GM19351 (cell line): ENCODE data around the gene GMPR2.

Experiments
- ATAC-seq: cut with Tn5 transposase; IDR thresholded peaks from one replicate; pipeline ENCODE4 v1.9.1; 2021; ENCODE audit warnings: mild to moderate bottlenecking, moderate library complexity; ENCODE audit not compliant: unreplicated experiment

GMPR2 gene

DNA sequence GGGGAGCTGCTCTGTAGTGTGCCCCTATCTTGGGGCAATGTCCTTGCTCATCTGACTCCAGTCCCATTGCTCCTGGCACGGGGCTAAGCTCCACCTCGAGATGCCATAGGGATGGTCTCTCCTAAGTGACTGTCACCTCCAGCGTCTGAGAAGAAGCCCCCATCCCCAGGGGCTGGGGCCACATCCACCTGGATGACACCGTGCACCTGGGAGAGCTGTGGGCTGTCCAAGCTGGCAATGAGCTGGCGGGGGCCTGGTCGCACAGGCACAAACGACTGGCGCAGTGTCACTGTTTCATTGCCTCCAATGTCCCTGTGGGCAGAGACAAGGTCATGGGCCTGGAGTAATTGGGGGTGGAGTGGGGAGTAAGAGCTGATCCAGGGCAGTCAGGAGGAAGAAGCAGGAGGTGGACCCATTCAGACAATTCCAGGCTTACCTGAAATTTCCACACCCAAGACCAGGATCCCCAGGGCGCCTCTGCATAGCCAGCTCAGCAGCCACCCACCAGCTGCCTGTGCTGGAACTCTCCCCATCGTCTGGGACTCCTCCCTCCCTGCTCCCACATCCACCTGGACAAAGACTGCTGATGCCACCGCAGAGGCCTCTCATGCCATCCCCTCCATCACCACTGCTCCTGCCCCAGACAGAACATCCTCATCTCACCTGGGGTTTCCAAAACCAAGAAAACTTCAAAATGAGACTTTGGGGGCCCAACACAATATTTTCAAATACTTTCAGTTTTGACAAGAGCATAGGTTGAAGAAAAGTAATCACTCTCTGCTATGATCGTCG is 16.7 kb downstream of the GMPR2 start:
- no peak for ATAC-seq

DNA sequence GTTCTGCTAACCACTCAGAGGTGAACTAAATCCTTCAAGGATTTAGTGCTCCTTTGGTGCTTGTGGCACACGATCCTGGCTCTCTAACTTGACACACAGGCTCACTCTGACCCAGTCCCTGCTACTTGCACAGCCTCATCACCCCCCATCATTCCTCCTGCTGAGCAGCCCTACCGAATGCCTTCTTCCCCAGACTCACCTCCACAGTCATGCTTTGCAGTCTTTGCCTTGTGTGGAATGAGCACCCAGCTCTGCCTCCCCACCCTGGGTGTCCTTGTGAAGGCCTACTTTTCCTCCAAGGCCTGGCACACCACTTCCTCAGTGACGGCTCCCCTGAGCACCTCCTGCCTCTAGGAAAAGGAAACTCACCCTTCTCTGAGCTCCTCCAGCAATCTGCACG is 17.6 kb downstream of the GMPR2 start:
- no peak for ATAC-seq

DNA sequence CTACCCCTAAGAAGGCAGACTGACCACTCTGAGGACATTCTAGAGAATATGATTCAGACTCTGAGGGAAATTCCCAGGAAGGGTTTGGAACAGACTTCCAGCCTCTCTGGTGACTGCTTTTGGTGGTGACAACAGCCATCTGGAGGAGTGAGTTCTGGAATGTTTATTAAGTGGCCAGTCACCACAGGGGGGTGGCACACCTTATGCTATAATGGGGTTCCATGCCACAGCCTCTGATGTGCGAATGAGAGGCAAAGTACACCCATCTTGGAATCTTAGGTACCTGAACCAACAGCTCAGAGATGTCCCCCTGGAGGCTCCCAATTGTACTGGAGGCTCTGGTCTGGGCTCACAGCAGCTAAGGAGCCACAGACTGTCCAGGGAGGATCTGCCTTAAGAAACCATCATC is 19.2 kb downstream of the GMPR2 start:
- no peak for ATAC-seq

DNA sequence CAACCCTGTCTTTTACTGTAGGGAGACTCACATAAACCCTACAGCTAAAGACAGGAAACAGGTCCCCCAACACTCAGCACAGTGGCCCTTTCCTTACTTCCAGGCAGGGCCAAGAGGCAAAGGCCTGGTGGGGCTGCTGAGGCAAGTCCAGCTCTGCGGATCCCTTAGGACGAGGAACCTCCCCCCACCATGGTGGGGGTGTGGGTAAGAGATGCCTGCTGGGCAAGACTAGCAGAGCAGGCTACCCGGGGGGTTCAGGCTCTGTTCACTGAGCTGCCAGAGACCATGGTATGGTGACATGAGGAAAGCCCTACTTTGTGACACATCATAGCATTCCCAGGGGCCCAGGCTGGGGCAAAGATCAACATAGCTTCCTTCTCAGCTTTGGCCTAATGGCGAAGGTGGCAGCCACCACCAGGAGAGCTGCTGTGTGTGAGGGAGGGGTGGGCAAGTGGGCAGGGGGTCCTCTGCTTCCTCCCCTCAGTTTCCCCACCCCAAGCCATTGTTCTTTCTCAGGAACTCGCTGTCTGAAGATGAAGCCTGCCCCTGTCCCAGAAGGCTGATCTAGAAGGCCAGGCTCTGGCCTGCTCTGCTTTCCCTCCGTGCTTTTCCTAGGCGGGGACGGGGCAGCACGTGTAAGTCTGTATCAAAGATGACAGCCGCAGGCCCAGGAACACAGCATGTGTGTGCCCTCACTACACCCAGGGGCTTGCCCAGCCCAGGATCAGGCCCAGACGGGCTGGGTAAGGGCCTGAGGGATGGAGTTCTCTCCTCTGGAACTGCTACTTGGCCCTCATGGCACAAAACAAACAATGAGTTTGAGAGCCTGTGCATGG is 19.8 kb downstream of the GMPR2 start:
- no peak for ATAC-seq

DNA sequence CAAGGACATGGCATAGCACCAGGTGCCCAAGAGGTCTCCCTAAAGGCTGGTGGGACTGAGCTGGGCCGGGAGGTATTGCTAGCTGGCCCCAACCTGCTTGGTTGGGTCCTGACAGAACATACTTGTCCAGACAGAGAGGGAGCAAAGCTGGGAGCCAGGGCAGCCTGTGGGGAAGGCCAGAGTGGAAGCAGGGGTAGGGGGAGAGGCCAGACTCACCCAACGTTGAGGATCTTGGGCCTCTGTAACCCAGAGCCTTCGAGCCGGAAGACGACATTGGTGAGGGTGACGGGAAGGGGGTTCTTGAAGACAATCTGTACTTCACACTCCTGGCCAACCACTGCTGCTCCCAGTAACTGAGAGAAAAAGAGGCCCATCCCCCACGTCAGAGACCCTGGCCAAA is 21.2 kb downstream of the GMPR2 start:
- ATAC-seq = no peak

DNA sequence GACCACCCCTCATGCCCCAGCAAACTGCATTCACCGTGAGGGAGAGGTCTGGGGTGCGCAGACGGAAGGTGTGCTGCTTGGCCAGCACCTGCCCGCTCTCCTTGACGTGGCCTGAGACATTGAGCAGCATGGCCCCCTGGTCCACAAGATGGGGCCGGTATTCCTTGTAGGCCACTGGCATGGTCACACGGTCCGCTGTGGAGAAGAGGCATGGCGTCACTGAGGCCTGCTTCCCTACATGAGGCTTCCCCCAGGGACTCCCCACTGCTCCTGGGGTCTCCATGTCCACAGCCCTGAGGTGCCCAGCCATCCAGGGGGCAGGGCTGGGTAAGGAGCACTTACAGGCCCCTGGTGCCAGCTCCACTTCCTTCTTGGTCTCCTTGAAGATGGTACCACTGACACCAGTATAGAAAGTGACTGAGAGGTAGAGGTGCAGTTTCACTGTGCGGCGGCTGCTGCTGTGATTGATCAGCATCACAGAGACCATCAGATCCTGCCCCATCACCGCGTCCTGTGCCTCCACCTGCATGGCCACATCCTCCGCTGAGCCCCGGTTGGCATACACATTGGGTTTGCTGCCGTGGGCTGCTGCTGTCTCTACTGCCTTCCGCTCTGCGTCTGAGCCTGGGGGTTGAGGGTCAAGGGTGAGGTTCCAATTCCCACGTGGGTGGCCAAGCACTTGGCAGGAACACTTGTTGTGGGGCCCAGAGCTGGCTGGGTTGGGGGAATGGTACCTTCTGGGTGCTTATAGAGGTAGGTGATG is 22.1 kb downstream of the GMPR2 start:
- ATAC-seq = no peak

DNA sequence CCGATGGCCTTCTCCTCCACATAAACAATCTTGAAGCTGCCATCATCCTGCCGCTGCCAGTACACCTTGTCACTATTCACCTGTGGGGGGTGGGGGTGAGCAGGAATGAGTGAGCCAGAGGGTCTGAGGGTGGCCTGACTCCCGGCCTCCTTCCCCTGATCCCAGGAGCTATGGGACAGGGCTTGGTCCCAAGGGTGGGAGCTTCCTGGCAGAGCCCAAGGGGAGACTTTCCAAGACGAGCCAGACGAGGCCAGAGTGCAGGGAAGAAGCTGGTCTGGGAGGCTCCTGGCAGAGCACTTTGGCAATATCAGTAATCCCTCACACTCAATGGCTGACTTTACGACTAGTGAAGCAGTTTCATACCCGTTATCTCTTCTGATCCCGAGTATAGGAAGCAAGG is 22.7 kb downstream of the GMPR2 start:
- no peak for ATAC-seq

DNA sequence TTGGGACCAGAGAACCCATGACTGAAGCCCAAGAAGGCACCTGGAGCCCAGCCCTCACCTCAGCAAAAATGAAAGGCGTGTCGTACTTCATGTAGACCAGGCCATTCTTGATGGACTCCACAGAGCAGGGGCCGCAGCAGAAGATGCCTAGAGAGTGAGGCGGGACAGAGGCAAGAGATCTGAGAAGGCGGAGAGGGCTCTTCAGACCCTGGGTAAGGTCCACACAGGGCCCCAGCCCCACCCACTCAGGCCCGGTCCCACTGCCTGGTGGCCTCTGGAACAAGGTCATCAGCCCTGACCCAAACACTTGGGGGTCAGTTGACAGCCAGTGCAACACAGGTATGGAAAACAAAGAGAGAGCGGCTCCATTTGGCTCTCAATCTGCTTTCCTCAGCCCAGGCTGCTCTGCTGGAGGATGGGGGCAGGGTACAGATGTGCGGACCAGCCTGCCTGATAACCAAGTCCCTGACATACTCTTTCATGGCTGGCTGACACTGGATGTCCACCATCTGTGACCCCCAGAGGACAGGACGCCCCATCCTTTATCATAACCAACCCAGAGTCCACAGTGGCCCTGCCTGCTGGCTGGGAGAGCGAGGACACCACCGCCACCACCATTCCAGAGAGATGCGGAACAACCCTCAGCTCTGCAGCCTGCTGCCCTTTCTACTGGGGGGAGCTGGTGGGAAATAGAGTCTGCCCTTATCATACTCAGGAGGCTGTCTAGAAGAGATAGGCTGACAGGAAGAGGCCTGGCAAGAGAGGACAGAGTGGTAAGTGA is 23.4 kb downstream of the GMPR2 start:
- ATAC-seq = no peak

DNA sequence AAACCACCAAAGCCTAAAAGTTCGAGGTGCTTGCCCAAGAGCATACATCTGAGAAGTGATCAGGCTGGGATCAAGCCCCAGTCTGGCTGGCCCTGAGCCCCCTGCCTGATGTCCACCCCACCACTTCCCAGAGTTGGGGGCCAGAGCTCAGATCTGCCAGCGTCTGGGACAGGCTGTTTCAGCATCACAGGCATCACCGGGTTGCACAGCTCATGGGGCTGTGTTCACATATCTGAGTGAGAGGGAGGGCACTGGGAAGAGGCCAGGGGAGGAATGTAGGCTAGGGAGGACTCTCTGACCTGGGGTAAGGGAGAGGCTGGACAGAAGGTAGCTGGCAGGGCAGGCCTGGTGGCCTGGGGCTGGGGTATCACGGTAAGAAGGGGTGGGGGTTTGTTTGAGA is 24.2 kb downstream of the GMPR2 start:
- no peak for ATAC-seq

DNA sequence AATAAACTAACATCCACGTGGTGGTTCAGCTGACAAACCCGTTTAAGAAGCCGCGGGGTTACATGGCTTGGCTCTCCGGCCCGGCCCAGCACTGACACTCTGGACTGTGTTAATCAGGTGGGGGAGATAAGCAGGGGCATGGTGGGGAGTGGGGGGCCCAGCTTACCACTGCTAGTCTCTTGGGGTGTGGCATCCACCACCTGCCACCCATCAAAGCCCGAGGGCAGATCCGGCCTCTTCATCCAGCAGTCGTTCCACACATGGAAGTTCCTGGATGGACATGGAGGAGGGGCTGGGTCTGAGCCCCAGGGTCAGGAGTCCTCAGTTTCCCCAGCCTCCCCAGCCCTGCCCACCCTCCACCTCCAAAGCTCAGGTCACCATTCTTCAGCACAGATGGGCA is 25.4 kb downstream of the GMPR2 start:
- no peak for ATAC-seq

DNA sequence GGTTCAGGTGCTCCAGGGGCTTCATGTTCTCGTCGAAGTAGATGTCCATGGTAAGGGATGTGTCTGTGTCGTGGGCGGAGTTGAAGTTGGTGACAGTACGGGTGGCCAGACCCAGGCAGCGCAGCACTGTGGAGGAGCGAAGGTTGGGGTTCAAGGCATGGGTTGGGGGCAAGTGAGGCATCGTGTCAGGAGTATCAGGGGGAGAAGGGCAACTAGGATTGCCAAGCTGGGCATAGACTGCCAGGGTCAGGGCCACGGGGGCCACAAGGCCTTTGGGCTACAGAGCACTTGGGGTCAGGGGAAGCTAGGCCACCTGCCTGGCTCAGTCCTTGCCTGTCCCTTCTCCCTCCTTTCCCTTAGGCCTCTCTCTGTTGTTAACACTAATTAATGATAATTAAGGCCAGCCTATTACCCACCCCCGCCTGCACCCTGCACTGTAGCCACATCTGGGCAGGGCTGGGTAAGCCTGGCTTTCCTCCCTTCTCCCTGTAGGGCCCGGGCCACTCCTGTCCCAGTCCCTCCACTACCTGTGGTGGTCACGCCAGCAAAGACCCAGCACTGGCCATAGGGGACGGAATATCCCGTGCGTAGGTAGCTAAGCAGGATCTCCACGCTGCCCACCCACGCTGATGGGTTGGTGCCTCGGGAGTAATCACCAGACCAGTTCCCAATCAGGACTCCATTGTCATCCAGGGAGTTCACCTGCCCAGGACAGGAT is 26.0 kb downstream of the GMPR2 start:
- ATAC-seq = no peak

DNA sequence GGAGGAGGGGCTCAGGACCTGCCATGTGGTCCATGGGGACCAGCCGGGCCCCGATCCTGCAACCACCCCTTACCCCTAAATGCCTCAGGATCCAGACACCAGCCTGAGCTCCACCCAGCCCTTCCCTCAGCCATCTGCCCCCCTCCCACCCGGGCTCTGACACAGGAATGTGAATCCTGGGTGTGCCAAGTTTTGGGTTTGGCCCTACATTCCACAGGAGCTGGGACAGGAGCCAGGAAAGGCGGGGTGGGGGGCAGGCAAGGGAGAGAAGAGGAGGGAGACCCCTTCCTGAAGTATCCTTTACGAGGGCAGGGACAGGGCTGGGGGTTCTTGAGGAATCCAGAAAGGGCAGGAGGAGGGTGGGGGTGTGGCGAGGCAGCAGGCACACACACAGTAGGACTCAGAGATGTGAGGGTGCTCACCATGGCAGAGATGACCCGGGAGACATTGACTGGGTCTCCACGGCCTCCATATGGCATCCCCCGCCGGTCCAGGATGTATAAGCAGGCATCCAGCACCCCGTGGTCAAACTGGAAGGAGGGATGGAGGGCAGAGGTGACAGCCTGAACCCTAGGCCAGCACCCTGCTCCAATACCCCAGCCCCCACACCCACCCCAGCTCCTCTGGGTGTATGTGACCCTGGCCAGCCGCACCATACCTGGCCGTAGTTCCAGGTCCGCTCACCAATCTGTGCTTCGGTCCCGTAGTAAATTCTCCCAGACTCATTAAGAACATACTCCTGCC is 26.7 kb downstream of the GMPR2 start:
- no peak for ATAC-seq

DNA sequence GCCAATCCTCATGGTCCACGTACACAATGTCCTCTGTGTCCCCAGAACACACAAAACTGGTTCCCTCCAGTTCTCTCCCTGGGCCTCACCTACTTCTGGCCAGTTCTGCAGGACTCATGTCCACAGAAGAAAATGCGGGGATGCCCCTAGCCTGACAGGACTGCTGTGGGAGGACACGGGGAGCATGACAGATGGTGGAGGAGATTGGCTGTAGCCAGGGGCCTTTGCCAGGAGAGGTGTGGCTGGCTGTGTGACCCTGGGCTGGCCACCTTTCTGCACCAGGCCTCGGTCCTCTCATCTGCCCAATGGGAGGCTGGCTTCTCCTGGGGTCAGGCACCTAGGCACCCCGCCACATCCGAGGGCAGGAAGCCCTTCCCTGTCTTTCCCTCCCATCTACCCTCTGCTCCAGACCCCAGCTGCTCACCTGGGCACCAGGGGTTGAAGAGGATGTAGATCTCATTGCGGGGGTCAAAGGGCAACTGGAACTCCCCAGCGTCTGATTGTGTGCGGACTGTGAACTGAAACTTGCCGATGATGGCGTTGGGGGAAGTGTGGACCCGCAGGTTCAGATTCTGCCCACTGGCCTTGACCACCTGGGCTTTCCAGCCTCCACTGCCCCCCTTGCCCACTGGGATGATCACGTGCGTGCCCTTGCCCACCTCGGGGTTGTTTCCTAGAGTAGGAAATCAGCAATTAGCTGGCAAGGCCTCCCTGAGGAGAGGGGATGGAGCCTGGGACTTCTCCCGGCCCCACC is 27.5 kb downstream of the GMPR2 start:
- ATAC-seq = no peak

DNA sequence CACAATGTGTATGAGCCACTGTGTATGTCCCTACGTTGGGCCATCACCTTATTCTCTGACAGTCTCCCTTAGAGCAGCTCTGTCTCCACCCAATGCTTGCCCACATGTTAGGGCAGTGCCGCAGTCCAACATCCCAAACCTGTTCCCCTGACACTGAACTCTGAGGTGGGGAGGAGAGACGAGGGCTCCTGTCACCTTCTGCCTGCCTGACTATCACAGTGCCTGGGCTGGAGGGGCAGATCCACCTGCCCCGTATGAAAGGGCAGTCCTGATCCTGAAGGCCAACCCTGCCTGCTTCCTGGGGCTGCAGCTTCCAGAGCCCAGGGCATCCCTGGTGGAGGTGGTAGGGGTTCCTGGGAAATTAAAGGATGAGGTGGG is 28.0 kb downstream of the GMPR2 start:
- no peak for ATAC-seq

DNA sequence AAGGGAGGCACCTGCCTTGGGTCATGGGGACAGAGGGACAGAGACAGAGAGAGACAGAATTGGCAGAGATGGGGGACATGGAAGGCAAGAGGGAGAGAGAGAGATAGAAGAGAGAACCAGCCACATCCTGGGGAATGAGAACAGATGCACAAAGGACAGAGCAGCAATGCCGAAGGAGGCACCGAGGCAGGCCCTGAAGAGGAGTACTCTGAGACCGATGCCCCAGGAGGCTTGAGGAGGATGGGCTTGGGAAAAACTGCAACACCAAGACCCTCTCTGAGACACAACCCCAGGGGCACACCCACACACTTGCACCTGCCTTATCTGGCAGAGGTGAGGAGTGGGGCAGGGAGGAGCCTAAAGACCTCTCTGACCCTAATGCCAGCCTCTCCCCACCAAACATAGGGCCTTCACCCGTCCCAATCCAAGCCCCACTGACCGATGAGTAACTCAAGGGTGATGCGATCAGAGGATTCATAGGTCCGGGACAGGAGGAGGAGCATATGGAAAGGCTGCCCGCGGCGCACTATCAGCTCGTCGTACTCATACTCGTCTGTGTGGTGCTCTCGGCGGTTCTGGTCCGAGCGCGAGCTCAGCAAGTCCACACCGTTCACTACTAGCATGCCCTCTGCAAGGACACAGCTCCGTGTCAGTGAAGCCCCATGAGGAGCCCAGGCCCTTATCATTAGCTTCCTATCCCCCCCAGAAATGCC is 28.7 kb downstream of the GMPR2 start:
- ATAC-seq = no peak

DNA sequence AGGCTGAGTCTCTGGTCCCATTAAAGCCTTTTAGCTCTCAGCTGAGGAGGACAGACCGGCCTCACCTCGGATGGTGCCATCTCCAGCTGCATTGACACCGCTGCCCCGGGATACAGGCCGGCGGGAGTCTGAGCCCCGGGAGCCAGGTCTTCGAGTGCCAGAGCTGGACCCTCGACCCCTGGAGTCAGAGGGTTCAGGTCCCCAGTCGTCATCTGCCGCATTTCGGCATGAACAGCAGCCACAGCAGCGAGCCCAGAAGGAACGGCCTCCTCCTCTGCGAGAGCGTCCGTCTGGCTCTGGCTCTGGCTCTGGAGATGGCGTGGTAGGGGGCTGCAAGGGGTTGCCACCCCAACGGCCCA is 29.2 kb downstream of the GMPR2 start:
- ATAC-seq = no peak

DNA sequence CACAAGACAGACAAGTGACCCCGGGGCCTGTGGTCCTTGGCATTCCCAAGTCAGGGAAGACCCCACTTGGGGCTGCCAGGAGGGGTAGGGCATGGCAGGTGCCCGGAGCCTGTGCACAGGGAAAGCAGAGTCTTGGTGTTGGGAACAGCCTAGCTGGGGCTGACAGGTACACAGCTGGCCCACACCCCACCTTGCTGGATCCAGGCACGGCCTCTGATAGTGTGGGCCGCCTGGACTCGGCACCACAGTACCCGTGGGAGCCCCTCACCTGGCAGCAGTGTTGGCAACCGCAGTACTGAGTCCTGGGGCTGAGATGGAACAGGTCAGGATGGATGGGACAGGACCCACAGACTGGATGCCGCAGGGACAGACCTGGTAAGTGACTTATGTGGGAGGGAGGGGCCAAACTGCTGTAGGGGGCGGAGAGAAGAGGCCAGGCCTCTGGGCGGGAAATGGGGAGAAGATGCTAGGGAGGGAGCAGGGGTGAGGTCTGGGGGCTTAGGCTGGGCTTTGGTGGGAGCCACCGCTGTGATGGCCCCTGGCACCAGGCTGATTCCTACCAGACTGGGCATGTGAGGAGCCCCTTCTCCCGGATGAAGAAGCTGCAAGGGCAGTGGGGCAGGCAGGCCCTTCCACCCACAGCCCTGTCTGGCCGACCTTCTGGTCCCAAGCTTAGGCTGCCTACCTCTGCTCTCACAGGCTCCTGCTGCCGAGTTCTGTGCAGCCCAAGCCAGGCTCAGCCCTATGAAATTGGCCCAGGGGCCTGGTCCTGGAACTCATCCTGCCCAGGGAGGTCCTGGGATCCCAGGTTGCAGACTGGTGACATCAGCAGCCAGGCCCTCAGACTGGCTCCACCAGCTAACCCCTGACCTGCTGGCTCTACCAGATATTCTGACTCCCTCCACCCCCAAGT is 30.3 kb downstream of the GMPR2 start, which contains the start of gene TGM1:
TGM1 (minus strand) TSS at position 357 of the 913 bp plus-strand sequence. CDS start 825 bp downstream, outside the sequence.
- no peak for ATAC-seq
